SU-DHL-6 (cell line): ENCODE results near the gene TECTA.

ENCODE experiments used
- H2AFZ ChIP-seq: fragments of 200-600 bp; sonication (generic); 2 replicates; pipeline ENCODE4 v1.6.1; 2014; ENCODE audit warnings: low read depth, mild to moderate bottlenecking, moderate library complexity, mixed read lengths, antibody characterized with exemption, low read length; ENCODE audit not compliant: severe bottlenecking
- H3F3A ChIP-seq: fragments of 200-600 bp; shearing (Covaris generic); 2 replicates; pipeline ENCODE4 v1.6.0; 2016; ENCODE audit warnings: antibody characterized with exemption, mild to moderate bottlenecking; ENCODE audit not compliant: insufficient read depth
- H3K27ac ChIP-seq: fragments of 200-600 bp; sonication (generic); 2 replicates; pipeline ENCODE4 v1.5.1; 2016; ENCODE audit warnings: low read depth, mild to moderate bottlenecking, low read length, moderate library complexity, mixed read lengths
- H3K27me3 ChIP-seq: fragments of 200-600 bp; sonication (generic), shearing (Covaris generic); 2 replicates; pipeline ENCODE4 v1.6.0; 2014; ENCODE audit warnings: mild to moderate bottlenecking, low read length
- H3K36me3 ChIP-seq: fragments of 200-600 bp; sonication (generic); 2 replicates; pipeline ENCODE4 v1.6.1; 2014; ENCODE audit warnings: mild to moderate bottlenecking, low read length, mixed read lengths
- H3K4me2 ChIP-seq: fragments of 300-600, 200-600 bp; shearing (Covaris generic), sonication (generic); 2 replicates; pipeline ENCODE4 v1.6.0; 2014; ENCODE audit warnings: low read length, low read depth, mild to moderate bottlenecking; ENCODE audit not compliant: poor library complexity, severe bottlenecking
- H3K4me3 ChIP-seq: fragments of 200-600 bp; sonication (generic); 2 replicates; pipeline ENCODE4 v1.5.1; 2014; ENCODE audit warnings: antibody characterized with exemption, low read length, mild to moderate bottlenecking, mixed read lengths; ENCODE audit not compliant: insufficient read depth, poor library complexity, severe bottlenecking
- H3K79me2 ChIP-seq: fragments of 200-600 bp; sonication (generic); 2 replicates; pipeline ENCODE4 v1.6.1; 2014; ENCODE audit warnings: mild to moderate bottlenecking, low read length, moderate library complexity; ENCODE audit not compliant: insufficient read depth
- H3K9ac ChIP-seq: fragments of 200-600 bp; sonication (generic); 2 replicates; pipeline ENCODE4 v1.7.0; 2014; ENCODE audit warnings: mild to moderate bottlenecking, low read length
- H3K9me2 ChIP-seq: fragments of 200-600 bp; sonication (generic); replicated peaks from 2 replicates; pipeline ENCODE4 v1.6.1; 2014; ENCODE audit warnings: low read length; ENCODE audit not compliant: insufficient read depth
- H3K9me3 ChIP-seq: fragments of 200-600 bp; sonication (generic); 2 replicates; pipeline ENCODE4 v1.6.1; 2014; ENCODE audit warnings: low read length, mixed read lengths; ENCODE audit not compliant: insufficient read depth
- H4K20me1 ChIP-seq: fragments of 200-600 bp; sonication (generic); 2 replicates; pipeline ENCODE4 v1.6.1; 2014; ENCODE audit warnings: low read depth, mild to moderate bottlenecking, antibody characterized with exemption, low read length, moderate library complexity, mixed read lengths
- EZH2phosphoT487 ChIP-seq: fragments of 200-600 bp; sonication (generic), shearing (Covaris generic); conservative IDR thresholded peaks from 2 replicates; pipeline ENCODE4 v1.6.1; 2018; ENCODE audit warnings: mild to moderate bottlenecking, antibody characterized with exemption, low read length, moderate library complexity, mixed read lengths
- TF ChIP-seq, protein P1 (sequence below): fragments of 200-600 bp; sonication (generic); IDR thresholded peaks from one replicate; pipeline ENCODE4 v1.5.1; 2017; ENCODE audit warnings: antibody characterized with exemption, mild to moderate bottlenecking, low read length, moderate library complexity; ENCODE audit not compliant: insufficient read depth, poor library complexity, severe bottlenecking

Gene TECTA

DNA sequence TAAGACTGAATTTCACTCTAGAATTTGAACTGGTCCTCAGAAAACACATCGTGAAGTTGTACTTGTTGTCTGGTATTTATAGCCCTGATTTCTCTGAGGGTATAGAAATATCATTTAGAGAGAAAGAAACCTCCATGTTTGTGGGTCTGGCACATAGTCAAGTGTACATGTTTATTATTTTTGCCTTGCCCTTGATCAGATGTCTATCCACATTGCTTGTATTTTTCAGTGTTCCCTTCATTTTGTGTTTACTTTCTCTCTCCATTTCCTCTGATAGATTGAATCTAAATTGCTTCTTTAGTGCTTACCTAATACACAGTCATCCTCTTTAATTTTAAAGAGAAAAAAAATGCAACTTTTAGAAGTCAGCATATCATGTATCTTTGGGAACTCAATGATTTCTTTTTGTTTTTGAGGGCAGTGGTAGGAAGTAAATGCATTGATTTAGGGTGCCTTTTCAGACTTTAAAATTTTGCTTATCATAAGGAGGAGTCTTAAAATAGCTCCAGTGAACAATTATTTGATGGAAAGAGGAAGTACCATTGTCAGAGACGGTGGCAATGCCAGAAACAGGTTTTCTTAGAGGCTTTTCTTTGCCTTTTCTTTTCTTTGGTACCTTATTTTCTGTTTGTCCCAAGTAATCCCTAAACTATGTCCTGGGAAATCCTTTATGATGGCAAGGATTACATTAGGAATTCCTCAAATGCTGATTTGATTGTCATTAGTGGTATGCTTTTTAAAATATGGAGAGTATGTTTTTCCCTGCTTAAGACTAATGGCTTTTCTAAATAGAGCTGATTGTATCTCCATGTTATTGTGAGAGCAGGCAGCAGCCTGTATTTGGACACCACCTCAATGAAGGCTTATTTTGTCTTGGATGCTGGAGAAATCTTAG lies 29.8 kb upstream of the TECTA start:
- Histone ChIP-seq H3K9me2 (no peaks in the 10 kb centered on the region), H3K36me3 (no peaks in the 10 kb centered on the region), H2AFZ (no peak overlapping the region), H3K27ac (no peak overlapping the region), H3K79me2 (no peaks in the 10 kb centered on the region), H3K9me3 (no peaks in the 10 kb centered on the region), H3K27me3 (no peaks in the 10 kb centered on the region), H4K20me1 (no peaks in the 10 kb centered on the region), H3K4me3 (no peak overlapping the region), H3F3A (no peaks in the 10 kb centered on the region), H3K4me2 (no peak overlapping the region), H3K9ac (no peak overlapping the region)
- TF ChIP-seq EZH2phosphoT487: no peak
- TF ChIP-seq, protein P1, sequence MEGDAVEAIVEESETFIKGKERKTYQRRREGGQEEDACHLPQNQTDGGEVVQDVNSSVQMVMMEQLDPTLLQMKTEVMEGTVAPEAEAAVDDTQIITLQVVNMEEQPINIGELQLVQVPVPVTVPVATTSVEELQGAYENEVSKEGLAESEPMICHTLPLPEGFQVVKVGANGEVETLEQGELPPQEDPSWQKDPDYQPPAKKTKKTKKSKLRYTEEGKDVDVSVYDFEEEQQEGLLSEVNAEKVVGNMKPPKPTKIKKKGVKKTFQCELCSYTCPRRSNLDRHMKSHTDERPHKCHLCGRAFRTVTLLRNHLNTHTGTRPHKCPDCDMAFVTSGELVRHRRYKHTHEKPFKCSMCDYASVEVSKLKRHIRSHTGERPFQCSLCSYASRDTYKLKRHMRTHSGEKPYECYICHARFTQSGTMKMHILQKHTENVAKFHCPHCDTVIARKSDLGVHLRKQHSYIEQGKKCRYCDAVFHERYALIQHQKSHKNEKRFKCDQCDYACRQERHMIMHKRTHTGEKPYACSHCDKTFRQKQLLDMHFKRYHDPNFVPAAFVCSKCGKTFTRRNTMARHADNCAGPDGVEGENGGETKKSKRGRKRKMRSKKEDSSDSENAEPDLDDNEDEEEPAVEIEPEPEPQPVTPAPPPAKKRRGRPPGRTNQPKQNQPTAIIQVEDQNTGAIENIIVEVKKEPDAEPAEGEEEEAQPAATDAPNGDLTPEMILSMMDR: no peak

GRCh38 chr11:121071846-121072450 lies 29.1 kb upstream of the TECTA start:
- H3K9me3 ChIP-seq: no peaks in the 10 kb centered on the region
- H3F3A ChIP-seq: no peaks in the 10 kb centered on the region
- no peaks in the 10 kb centered on the region; the same call in 1 of the 2 replicates for H4K20me1 ChIP-seq
- no peaks in the 10 kb centered on the region for H3K9me2 ChIP-seq
- no peak overlapping the region for H3K9ac ChIP-seq
- H3K27ac ChIP-seq: no peak overlapping the region
- H3K27me3 ChIP-seq: no peaks in the 10 kb centered on the region
- H2AFZ ChIP-seq: no peak overlapping the region
- no peak overlapping the region for H3K4me3 ChIP-seq
- no peak overlapping the region for H3K4me2 ChIP-seq
- H3K79me2 ChIP-seq: no peaks in the 10 kb centered on the region
- TF ChIP-seq, protein P1: no peak
- TF ChIP-seq EZH2phosphoT487: no peak
- H3K36me3 ChIP-seq: no peaks in the 10 kb centered on the region

GRCh38 chr11:121081321-121081720 lies 19.7 kb upstream of the TECTA start:
- Histone ChIP-seq H3K27ac (no peak overlapping the region), H3K27me3 (no peaks in the 10 kb centered on the region), H3K4me3 (no peak overlapping the region), H3F3A (no peaks in the 10 kb centered on the region), H3K9me2 (no peaks in the 10 kb centered on the region), H3K9ac (no peak overlapping the region), H3K4me2 (no peak overlapping the region), H4K20me1 (no peaks in the 10 kb centered on the region; the same call in 1 of the 2 replicates), H3K9me3 (no peaks in the 10 kb centered on the region), H3K36me3 (no peaks in the 10 kb centered on the region), H2AFZ (no peak overlapping the region), H3K79me2 (no peaks in the 10 kb centered on the region)
- TF ChIP-seq, protein P1: no peak
- no peak for TF ChIP-seq EZH2phosphoT487
